Right ventricle myocardium superior (tissue), 1 donor: ENCODE results near the gene VHLL. TPM values are rescaled to one million over a fixed set of nuclear protein-coding genes. Genes with fewer than 3 reads are reported as not detected.
"Not testable (repeated sequence)": the region's sequence is repeated elsewhere in the genome, so short reads cannot be mapped to it uniquely, and the experiment has no call there.

Experiments used
- ATAC-seq: fragments of 200-7000 bp; cut with Tn5 transposase; one replicate; pipeline ENCODE4 v1.9.1; 2020; ENCODE audit warnings: mild to moderate bottlenecking; ENCODE audit not compliant: poor library complexity
- DNase-seq: peaks from one replicate; pipeline ENCODE4 v3.0.0-alpha.2; 2020
- intact Hi-C: fragments of 100-400 bp; cut with DNase I; formaldehyde crosslinking; loops from one replicate; pipeline ENCODE4 v1.11.2; 2022
- long read RNA-seq: library from polyadenylated mRNA; unstranded; transcript quantifications from one replicate; pipeline ENCODE4 v2.0.0, GENCODE V29; 2021
- total RNA-seq: library from RNA; stranded (reverse); fragmentation: NEBNext Ultra II Directional; extraction: Animal tissue kit (Norgen Biotek cat#: 25700); gene quantifications from one replicate; pipeline ENCODE4 v1.2.1, GENCODE V29; 2021
- donor health status: DM: no; HTN: yes; CAD: no; lungs with severe emphysema.

The VHLL gene
- total RNA-seq = not detected
- long read RNA-seq = 0 reads

GRCh38 chr1:156298852-156299357 lies at the start of gene VHLL:
VHLL (minus strand) TSS chr1:156299307; CDS start chr1:156299189, 118 bp downstream.
- intact Hi-C loops = no loop called here
- ATAC-seq (no peak), DNase-seq (no peak)

- no peak for DNase-seq
- intact Hi-C loops = no loop called here
- no peak for ATAC-seq
Measured at GRCh38 chr1:156347331-156347730, 48.2 kb upstream of the VHLL start.

GRCh38 chr1:156346636-156347035 lies 47.5 kb upstream of the VHLL start:
- no peak for ATAC-seq
- intact Hi-C loops = no loop called here

GRCh38 chr1:156346035-156346434 lies 46.9 kb upstream of the VHLL start:
- not testable (repeated sequence) for DNase-seq

More at GRCh38 chr1:156346636-156347035, 47.5 kb upstream of the VHLL start:
- no peak for DNase-seq

GRCh38 chr1:156344409-156344808 lies 45.3 kb upstream of the VHLL start:
- ATAC-seq = no peak
- intact Hi-C loops = no loop called here
- DNase-seq = no peak

More at GRCh38 chr1:156346035-156346434, 46.9 kb upstream of the VHLL start:
- ATAC-seq, intact Hi-C loops: not testable (repeated sequence)

GRCh38 chr1:156342166-156342955 lies 43.3 kb upstream of the VHLL start:
- DNase-seq (no peak), ATAC-seq (no peak)
- intact Hi-C loops = no loop called here

- intact Hi-C loops = no loop called here
- ATAC-seq (peak; percentile 98), DNase-seq (peak; percentile 99)
Measured at GRCh38 chr1:156338180-156338976, 39.3 kb upstream of the VHLL start, which contains the start of the genes CCT3 and TSACC. CCT3 (minus strand) TSS chr1:156338292; CDS start chr1:156338184, 108 bp downstream. TSACC (plus strand) TSS chr1:156338526; CDS start chr1:156339758, 1,232 bp downstream.

GRCh38 chr1:156337888-156338179 lies 38.7 kb upstream of the VHLL start:
- DNase-seq (peak; percentile 40), ATAC-seq (peak; percentile 20)
- intact Hi-C loops = no loop called here

GRCh38 chr1:156337052-156337887 lies 38.2 kb upstream of the VHLL start:
- ATAC-seq = peak; percentile 0
- intact Hi-C loops = no loop called here

GRCh38 chr1:156336242-156336641 lies 37.1 kb upstream of the VHLL start:
- intact Hi-C loops = no loop called here
- ATAC-seq = no peak

More at GRCh38 chr1:156337052-156337887, 38.2 kb upstream of the VHLL start:
- no peak for DNase-seq

GRCh38 chr1:156323179-156323578 lies 24.1 kb upstream of the VHLL start:
- DNase-seq, intact Hi-C loops, ATAC-seq: not testable (repeated sequence)

More at GRCh38 chr1:156336242-156336641, 37.1 kb upstream of the VHLL start:
- no peak for DNase-seq

- intact Hi-C loops = no loop called here
- ATAC-seq (no peak), DNase-seq (no peak)
Measured at GRCh38 chr1:156320560-156320959, 21.5 kb upstream of the VHLL start.

- DNase-seq (no peak), ATAC-seq (no peak)
- intact Hi-C loops = no loop called here
Measured at GRCh38 chr1:156319664-156320063, 20.6 kb upstream of the VHLL start.

- DNase-seq (no peak), ATAC-seq (no peak)
- intact Hi-C loops = no loop called here
Measured at GRCh38 chr1:156316909-156317308, 17.8 kb upstream of the VHLL start.

- intact Hi-C loops = no loop called here
- DNase-seq = no peak
- no peak for ATAC-seq
Measured at GRCh38 chr1:156310962-156311361, 11.9 kb upstream of the VHLL start.

GRCh38 chr1:156308078-156308477 lies 9.0 kb upstream of the VHLL start:
- ATAC-seq = no peak
- DNase-seq = no peak
- intact Hi-C loops = no loop called here

- ATAC-seq (no peak), DNase-seq (no peak)
- intact Hi-C loops = no loop called here
Measured at GRCh38 chr1:156305215-156305614, 6.1 kb upstream of the VHLL start.

- ATAC-seq (no peak), DNase-seq (no peak)
- intact Hi-C loops = no loop called here
Measured at GRCh38 chr1:156303241-156303640, 4.1 kb upstream of the VHLL start.
